G401.6 (cell line): ENCODE data around the gene MIF4GD.
"Not testable (repeated sequence)": the region's sequence is repeated elsewhere in the genome, so short reads cannot be mapped to it uniquely, and the experiment has no call there.

ENCODE experiments used
- FAIRE-seq: peaks from 2 replicates; lab custom pipeline; 2012; peaks lifted over from hg19 to GRCh38; lab: Jason Lieb, UNC

MIF4GD gene

GRCh38 chr17:75270966-75271232 is at the start of gene MIF4GD:
Gene MIF4GD, minus strand, starts transcription at chr17:75271231. Its CDS starts 1,036 bp downstream, at chr17:75270195.
- FAIRE-seq = no peak

GRCh38 chr17:75319904-75320691 is 49.1 kb upstream of the MIF4GD start:
- FAIRE-seq = no peak

- FAIRE-seq = no peak
Observed at GRCh38 chr17:75318615-75319222, 47.7 kb upstream of the MIF4GD start.

- no peak for FAIRE-seq
Observed at GRCh38 chr17:75318211-75318610, 47.2 kb upstream of the MIF4GD start.

- no peak for FAIRE-seq
Observed at GRCh38 chr17:75317671-75318070, 46.6 kb upstream of the MIF4GD start.

GRCh38 chr17:75316253-75316652 is 45.2 kb upstream of the MIF4GD start:
- FAIRE-seq = no peak

- no peak for FAIRE-seq
Observed at GRCh38 chr17:75315541-75316243, 44.7 kb upstream of the MIF4GD start.

- no peak for FAIRE-seq
Observed at GRCh38 chr17:75313941-75314551, 43.0 kb upstream of the MIF4GD start.

GRCh38 chr17:75308732-75309629 is 38.0 kb upstream of the MIF4GD start:
- FAIRE-seq = no peak

GRCh38 chr17:75307957-75308731 is 37.1 kb upstream of the MIF4GD start:
- no peak for FAIRE-seq

- no peak for FAIRE-seq
Observed at GRCh38 chr17:75301502-75302206, 30.6 kb upstream of the MIF4GD start.

GRCh38 chr17:75301049-75301448 is 30.0 kb upstream of the MIF4GD start:
- FAIRE-seq = no peak

- FAIRE-seq = no peak
Observed at GRCh38 chr17:75300280-75300679, 29.2 kb upstream of the MIF4GD start.

- FAIRE-seq = no peak
Observed at GRCh38 chr17:75295201-75296158, 24.4 kb upstream of the MIF4GD start.

GRCh38 chr17:75292810-75293448 is 21.9 kb upstream of the MIF4GD start:
- FAIRE-seq = not testable (repeated sequence)

GRCh38 chr17:75289832-75290337 is 18.9 kb upstream of the MIF4GD start:
- no peak for FAIRE-seq

GRCh38 chr17:75289115-75289831 is 18.2 kb upstream of the MIF4GD start, which contains the start of gene SLC25A19:
Gene SLC25A19, minus strand, starts transcription at chr17:75289433. Its CDS starts 2,669 bp downstream, at chr17:75286764.
- FAIRE-seq = peak; percentile 97

- FAIRE-seq = no peak
Observed at GRCh38 chr17:75288770-75289114, 17.7 kb upstream of the MIF4GD start.
